Stimulated activated CD4-positive, alpha-beta T cell treated with anti-CD3 and anti-CD28 coated beads, Interleukin-12 subunit alpha, Interleukin-12 subunit beta, amount 100 ng/mL, for 48 hours (primary cell): ENCODE data around the gene SF3A1.
A peak's percentile ranks its signal among the peaks of the same experiment; 100 is the strongest.

Experiments
- DNase-seq, 3 donors: peaks; one replicate each; pipeline ENCODE4 v3.0.0-alpha.2; 2020; ENCODE audit warnings: low read depth in 2 of 3, low spot score in 1 of 3

SF3A1 gene

GRCh38 chr22:30289141-30289979 is 67.3 kb downstream of the SF3A1 start, which contains the start of gene CASTOR1:
TSS of gene CASTOR1 (minus strand) at chr22:30289505. CDS start at chr22:30289497, 8 bp downstream.
- DNase-seq: peak; percentile 82 to 93 (median 89)

GRCh38 chr22:30288419-30289140 is 68.1 kb downstream of the SF3A1 start:
- DNase-seq: no peak

GRCh38 chr22:30287648-30288418 is 68.9 kb downstream of the SF3A1 start:
- DNase-seq: peak; percentile 81 to 94 (median 83)

- DNase-seq: peak; percentile 82 to 92 (median 84)
Observed at GRCh38 chr22:30286813-30287647, 69.7 kb downstream of the SF3A1 start.

- no peak for DNase-seq
Observed at GRCh38 chr22:30286331-30286730, 70.4 kb downstream of the SF3A1 start.

- DNase-seq: no peak
Observed at GRCh38 chr22:30285846-30286200, 70.9 kb downstream of the SF3A1 start.

GRCh38 chr22:30285176-30285845 is 71.4 kb downstream of the SF3A1 start:
- DNase-seq: no peak

- DNase-seq: no peak
Observed at GRCh38 chr22:30284666-30285065, 72.0 kb downstream of the SF3A1 start.

- no peak for DNase-seq
Observed at GRCh38 chr22:30284172-30284571, 72.5 kb downstream of the SF3A1 start.

GRCh38 chr22:30283342-30283741 is 73.4 kb downstream of the SF3A1 start:
- DNase-seq: no peak

- no peak for DNase-seq
Observed at GRCh38 chr22:30282616-30283046, 74.1 kb downstream of the SF3A1 start.
